A549 (cell line): Measurements from ENCODE around the gene MTCH2. TPM values are rescaled to one million over a fixed set of nuclear protein-coding genes. Genes with fewer than 3 reads are reported as not detected.

Source experiments
- ATAC-seq, 2 experiments: fragments of 200-7000 bp in 1 of 2; fragments of >200 bp in 1 of 2; cut with Nextera tagmentation in 1 of 2; cut with Tn5 transposase in 1 of 2; 3 replicates each; pipeline versions ENCODE4 v1.8.0 to v1.9.1; 2018 to 2020; ENCODE audit warnings: mild to moderate bottlenecking in 1 of 2, moderate library complexity in 1 of 2
- CTCF ChIA-PET: fragments of 300-600 bp; sonication (Branson Sonifier 250); formaldehyde crosslinking; extraction: SDS; loops from one replicate; lab custom pipeline; 2021; ENCODE audit warnings: antibody characterized with exemption, inconsistent platforms; lab: Yijun Ruan, JAX
- POLR2A ChIA-PET: fragments of 350-600 bp; formaldehyde crosslinking; extraction: SDS; loops from one replicate; lab custom pipeline; 2021; ENCODE audit warnings: antibody characterized with exemption, inconsistent platforms; lab: Yijun Ruan, JAX
- DNase-seq, 2 experiments: peaks; one replicate each; pipeline versions ENCODE4 v3.0.0 to v3.0.0-alpha.2; 2011 to 2016; ENCODE audit warnings: low read depth in 1 of 2, low spot score in 1 of 2
- FAIRE-seq: peaks from 2 replicates; lab custom pipeline; 2011; peaks lifted over from hg19 to GRCh38; lab: Jason Lieb, UNC
- H3K27ac ChIP-seq, 2 experiments: fragments of >200 bp; sonication (Bioruptor Twin); formaldehyde crosslinking; 3 replicates each; pipeline ENCODE4 v1.5.1; 2016 to 2017
- H3K4me1 ChIP-seq: fragments of >200 bp; sonication (Bioruptor Twin); formaldehyde crosslinking; 3 replicates; pipeline ENCODE4 v1.6.1; 2016
- H3K4me2 ChIP-seq: fragments of >200 bp; sonication (Bioruptor Twin); formaldehyde crosslinking; 3 replicates; pipeline ENCODE4 v1.6.1; 2016
- H3K4me3 ChIP-seq: fragments of >200 bp; sonication (Bioruptor Twin); formaldehyde crosslinking; 3 replicates; pipeline ENCODE4 v1.5.1; 2016
- H3K9me3 ChIP-seq: fragments of >200 bp; sonication (Bioruptor Twin); formaldehyde crosslinking; 3 replicates; pipeline ENCODE4 v1.6.1; 2016
- BCL3 ChIP-seq: fragments of >200 bp; sonication (Bioruptor Twin); formaldehyde crosslinking; IDR thresholded peaks from 3 replicates; pipeline ENCODE4 v1.6.1; 2016
- CEBPB ChIP-seq, 2 experiments: fragments of >200 bp in 1 of 2; sonication (Bioruptor Twin) in 1 of 2; formaldehyde crosslinking in 1 of 2; IDR thresholded peaks; 2 replicates each; pipeline ENCODE4 v1.6.1; 2012 to 2016
- E2F6 ChIP-seq: IDR thresholded peaks from 2 replicates; pipeline ENCODE4 v1.6.1; 2012; ENCODE audit warnings: low read depth, borderline replicate concordance
- EP300 ChIP-seq, 2 experiments: fragments of >200 bp; sonication (Bioruptor Twin); formaldehyde crosslinking; IDR thresholded peaks; 2 replicates in 1 of 2; 3 replicates in 1 of 2; pipeline ENCODE4 v1.6.1; 2016 to 2017
- ESRRA ChIP-seq: fragments of 150-350 bp; IDR thresholded peaks from 2 replicates; pipeline ENCODE4 v1.6.1; 2014; ENCODE audit warnings: mild to moderate bottlenecking, low read length, borderline replicate concordance
- FOSL2 ChIP-seq, 2 experiments: fragments of 450-650 bp in 1 of 2; fragments of >200 bp in 1 of 2; sonication (Bioruptor Twin) in 1 of 2; formaldehyde crosslinking; IDR thresholded peaks; 2 replicates each; pipeline versions ENCODE4 v1.5.0 to v1.6.1; 2016 to 2020; ENCODE audit warnings: mild to moderate bottlenecking in 1 of 2, moderate library complexity in 1 of 2
- FOXS1 ChIP-seq: fragments of 250-450 bp; sonication (Bioruptor Pico); IDR thresholded peaks from 2 replicates; pipeline ENCODE4 v1.5.0; 2020; ENCODE audit warnings: mild to moderate bottlenecking, moderate library complexity
- HOXA7 ChIP-seq: fragments of 250-450 bp; sonication (Bioruptor Pico); IDR thresholded peaks from 2 replicates; pipeline ENCODE4 v1.5.0; 2020; ENCODE audit warnings: mild to moderate bottlenecking, moderate library complexity
- HOXB5 ChIP-seq: fragments of 250-450 bp; sonication (Bioruptor Pico); IDR thresholded peaks from 2 replicates; pipeline ENCODE4 v1.5.0; 2020; ENCODE audit warnings: mild to moderate bottlenecking, moderate library complexity
- JUNB ChIP-seq: fragments of >200 bp; sonication (Bioruptor Twin); formaldehyde crosslinking; IDR thresholded peaks from 2 replicates; pipeline ENCODE4 v1.6.1; 2016
- KDM5A ChIP-seq: fragments of 200-600 bp; sonication (generic); IDR thresholded peaks from 2 replicates; pipeline ENCODE4 v1.6.1; 2016; ENCODE audit warnings: antibody characterized with exemption, mild to moderate bottlenecking
- MAFK ChIP-seq: fragments of 450-650 bp; IDR thresholded peaks from 2 replicates; pipeline ENCODE4 v1.6.1; 2014; ENCODE audit not compliant: partially characterized antibody
- MAZ ChIP-seq: fragments of 150-350 bp; IDR thresholded peaks from 2 replicates; pipeline ENCODE4 v1.6.1; 2014; ENCODE audit warnings: antibody characterized with exemption, low read depth, low read length, borderline replicate concordance
- NPAS2 ChIP-seq: fragments of 250-450 bp; sonication (Bioruptor Pico); IDR thresholded peaks from 2 replicates; pipeline ENCODE4 v1.8.0; 2022; ENCODE audit warnings: mild to moderate bottlenecking, moderate library complexity, borderline replicate concordance
- NR3C1 ChIP-seq: fragments of >200 bp; sonication (Bioruptor Twin); formaldehyde crosslinking; IDR thresholded peaks from 3 replicates; pipeline ENCODE4 v1.6.1; 2017
- PBX3 ChIP-seq: IDR thresholded peaks from 2 replicates; pipeline ENCODE4 v1.6.1; 2012
- POLR2A ChIP-seq: IDR thresholded peaks from 2 replicates; pipeline ENCODE4 v1.6.1; 2012; ENCODE audit warnings: mild to moderate bottlenecking, low read length
- POLR2AphosphoS2 ChIP-seq: conservative IDR thresholded peaks from 2 replicates; pipeline ENCODE4 v1.6.1; 2012; ENCODE audit warnings: low read length, improper control_type of control experiment, inconsistent platforms
- RFX5 ChIP-seq: fragments of 450-650 bp; IDR thresholded peaks from 2 replicates; pipeline ENCODE4 v1.7.1; 2014; ENCODE audit warnings: antibody characterized with exemption, mild to moderate bottlenecking, moderate library complexity
- RNF2 ChIP-seq: fragments of 200-600 bp; sonication (generic); IDR thresholded peaks from 2 replicates; pipeline ENCODE4 v1.6.1; 2016; ENCODE audit warnings: low read depth, mild to moderate bottlenecking, antibody characterized with exemption, moderate library complexity, borderline replicate concordance
- ZNF302 ChIP-seq: fragments of 250-450 bp; sonication (Bioruptor Pico); IDR thresholded peaks from 2 replicates; pipeline ENCODE4 v1.9.0; 2021; ENCODE audit warnings: inconsistent platforms, mild to moderate bottlenecking, moderate library complexity
- ZSCAN20 ChIP-seq: fragments of 250-450 bp; sonication (Bioruptor Pico); IDR thresholded peaks from 2 replicates; pipeline ENCODE4 v1.8.0; 2022; ENCODE audit warnings: mild to moderate bottlenecking, moderate library complexity
- WGBS: methylation state at CpG from one replicate; pipeline ENCODE4 v1.1.6; 2017; ENCODE audit errors: missing lambda C conversion rate; 5-methylcytosine and 5-hydroxymethylcytosine counted together
- polyA plus RNA-seq, 4 experiments: library from polyadenylated mRNA; depleted of rRNA in 3 of 4; stranded (reverse); fragments of >200 nt; fragmentation: RNase III in 1 of 4; extraction: RNeasy Plus Mini Kit Qiagen cat#74134 plus additional on column Dnase treatment in 1 of 4; gene quantifications; 2 replicates in 3 of 4; 3 replicates in 1 of 4; pipeline ENCODE4 v1.2.3, GENCODE V29; 2011 to 2017
- TF ChIP-seq, protein P1 (sequence below): fragments of 250-450 bp; sonication (Bioruptor Pico); IDR thresholded peaks from 2 replicates; pipeline ENCODE4 v1.5.0; 2020; ENCODE audit warnings: low read depth, mild to moderate bottlenecking, moderate library complexity
- TF ChIP-seq, protein P2 (sequence below): fragments of 150-350 bp; IDR thresholded peaks from 2 replicates; pipeline ENCODE4 v1.6.1; 2014; ENCODE audit warnings: low read depth, mild to moderate bottlenecking, low read length
- TF ChIP-seq, protein P3 (sequence below): fragments of 250-450 bp; sonication (Bioruptor Pico); IDR thresholded peaks from 2 replicates; pipeline ENCODE4 v1.5.0; 2021; ENCODE audit warnings: mild to moderate bottlenecking, moderate library complexity, borderline replicate concordance

Gene MTCH2
- polyA plus RNA-seq, 2 of the 4 experiments (the other 2 are of a cell fraction): 179 to 222 TPM

DNA sequence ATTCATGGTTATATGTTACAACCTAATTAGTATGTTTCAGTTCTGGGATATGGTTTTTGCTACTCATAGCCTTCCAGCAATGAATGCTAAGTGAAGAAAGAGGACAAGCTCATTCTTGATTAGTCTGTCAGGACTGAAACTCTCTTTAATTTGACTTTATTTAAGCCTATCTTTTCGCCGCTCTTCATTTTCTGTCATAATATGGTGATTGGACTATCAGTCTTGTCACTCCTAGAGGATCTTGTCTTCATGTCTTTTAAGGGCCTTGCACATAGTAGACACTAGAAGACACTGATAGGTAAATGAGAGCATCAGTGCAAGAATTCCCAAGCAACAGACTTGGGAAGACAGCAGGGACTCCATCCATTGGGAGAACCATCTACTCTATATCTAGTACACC is 18.9 kb upstream of the MTCH2 start:
- POLR2A ChIA-PET: no interaction called here
- no peak for ATAC-seq
- H3K27ac ChIP-seq: no peak overlapping the region

GRCh38 chr11:47659276-47659675 is 16.9 kb upstream of the MTCH2 start:
- CTCF ChIA-PET: no interaction called here
- TF ChIP-seq ESRRA: no peak
- TF ChIP-seq POLR2A: no peak
- no peak for TF ChIP-seq NPAS2 (CRISPR knock-in tag)
- TF ChIP-seq EP300 (IDR thresholded peaks at IDR 0.05): no peak
- no peak for TF ChIP-seq MAFK
- no peak for TF ChIP-seq RNF2
- TF ChIP-seq ZNF302 (CRISPR knock-in tag): no peak
- no peak for TF ChIP-seq JUNB
- no peak for TF ChIP-seq CEBPB (IDR thresholded peaks at IDR 0.05)
- TF ChIP-seq BCL3: no peak
- no peak for TF ChIP-seq HOXA7 (CRISPR knock-in tag)
- TF ChIP-seq, protein P1, sequence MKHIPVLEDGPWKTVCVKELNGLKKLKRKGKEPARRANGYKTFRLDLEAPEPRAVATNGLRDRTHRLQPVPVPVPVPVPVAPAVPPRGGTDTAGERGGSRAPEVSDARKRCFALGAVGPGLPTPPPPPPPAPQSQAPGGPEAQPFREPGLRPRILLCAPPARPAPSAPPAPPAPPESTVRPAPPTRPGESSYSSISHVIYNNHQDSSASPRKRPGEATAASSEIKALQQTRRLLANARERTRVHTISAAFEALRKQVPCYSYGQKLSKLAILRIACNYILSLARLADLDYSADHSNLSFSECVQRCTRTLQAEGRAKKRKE (CRISPR knock-in tag): no peak
- no peak for TF ChIP-seq HOXB5 (CRISPR knock-in tag)
- TF ChIP-seq MAZ: no peak
- no peak for TF ChIP-seq FOXS1 (CRISPR knock-in tag)
- TF ChIP-seq ZSCAN20 (CRISPR knock-in tag): no peak
- no peak for TF ChIP-seq PBX3
- no peak for TF ChIP-seq POLR2AphosphoS2
- no peak for TF ChIP-seq FOSL2 (IDR thresholded peaks at IDR 0.05)
- TF ChIP-seq FOSL2 (CRISPR knock-in tag; IDR thresholded peaks at IDR 0.05): no peak
- Histone ChIP-seq H3K4me3 (no peak overlapping the region), H3K9me3 (no peaks in the 10 kb centered on the region), H3K4me1 (peaks cover 6% of the 10 kb centered on the region; the same call in 2 of the 3 replicates), H3K4me2 (no peak overlapping the region), H3K27ac (no peak overlapping the region)
- DNase-seq (no peak), ATAC-seq (no peak), FAIRE-seq (no peak)
- WGBS: 89% methylated on average over 4 of the region's 4 CpGs
- POLR2A ChIA-PET: no interaction called here

More for the DNA sequence above, 18.9 kb upstream of the MTCH2 start:
- WGBS: 88% methylated on average over 2 of the region's 2 CpGs
- Histone ChIP-seq H3K4me1 (peaks cover 6% of the 10 kb centered on the region; the same call in 2 of the 3 replicates), H3K4me3 (no peak overlapping the region), H3K9me3 (no peaks in the 10 kb centered on the region), H3K4me2 (no peak overlapping the region)
- CTCF ChIA-PET: interaction anchor here (1.3 kb wide), 1 partner anchor 10 kb away, joined by 3 read pairs; no protein-coding TSS in a partner anchor
- DNase-seq (no peak), FAIRE-seq (no peak)
- TF ChIP-seq E2F6: no peak
- TF ChIP-seq, protein P2, sequence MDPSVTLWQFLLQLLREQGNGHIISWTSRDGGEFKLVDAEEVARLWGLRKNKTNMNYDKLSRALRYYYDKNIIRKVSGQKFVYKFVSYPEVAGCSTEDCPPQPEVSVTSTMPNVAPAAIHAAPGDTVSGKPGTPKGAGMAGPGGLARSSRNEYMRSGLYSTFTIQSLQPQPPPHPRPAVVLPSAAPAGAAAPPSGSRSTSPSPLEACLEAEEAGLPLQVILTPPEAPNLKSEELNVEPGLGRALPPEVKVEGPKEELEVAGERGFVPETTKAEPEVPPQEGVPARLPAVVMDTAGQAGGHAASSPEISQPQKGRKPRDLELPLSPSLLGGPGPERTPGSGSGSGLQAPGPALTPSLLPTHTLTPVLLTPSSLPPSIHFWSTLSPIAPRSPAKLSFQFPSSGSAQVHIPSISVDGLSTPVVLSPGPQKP: no peak
- no peak for TF ChIP-seq MAZ
- no peak for TF ChIP-seq KDM5A
- no peak for TF ChIP-seq BCL3
- TF ChIP-seq NR3C1: no peak
- TF ChIP-seq MAFK: no peak
- no peak for TF ChIP-seq ESRRA
- TF ChIP-seq, protein P3, sequence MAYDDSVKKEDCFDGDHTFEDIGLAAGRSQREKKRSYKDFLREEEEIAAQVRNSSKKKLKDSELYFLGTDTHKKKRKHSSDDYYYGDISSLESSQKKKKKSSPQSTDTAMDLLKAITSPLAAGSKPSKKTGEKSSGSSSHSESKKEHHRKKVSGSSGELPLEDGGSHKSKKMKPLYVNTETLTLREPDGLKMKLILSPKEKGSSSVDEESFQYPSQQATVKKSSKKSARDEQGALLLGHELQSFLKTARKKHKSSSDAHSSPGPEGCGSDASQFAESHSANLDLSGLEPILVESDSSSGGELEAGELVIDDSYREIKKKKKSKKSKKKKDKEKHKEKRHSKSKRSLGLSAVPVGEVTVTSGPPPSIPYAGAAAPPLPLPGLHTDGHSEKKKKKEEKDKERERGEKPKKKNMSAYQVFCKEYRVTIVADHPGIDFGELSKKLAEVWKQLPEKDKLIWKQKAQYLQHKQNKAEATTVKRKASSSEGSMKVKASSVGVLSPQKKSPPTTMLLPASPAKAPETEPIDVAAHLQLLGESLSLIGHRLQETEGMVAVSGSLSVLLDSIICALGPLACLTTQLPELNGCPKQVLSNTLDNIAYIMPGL: no peak
- no peak for TF ChIP-seq NPAS2 (CRISPR knock-in tag)
- TF ChIP-seq RFX5: no peak
